ENCODE results near the gene MYO18B.

MYO18B gene

GRCh38 chr22:25997886-25998775, 256.1 kb downstream of the MYO18B start:
- H3K9ac ChIP-seq (ENCODE audit: low read length), result no peak overlapping the region
- H3K27me3 ChIP-seq (ENCODE audit: control insufficient read depth, insufficient read depth, low read length), result no peaks in the 10 kb centered on the region
- no peaks in the 10 kb centered on the region for H3K36me3 ChIP-seq (ENCODE audit: control insufficient read depth, low read depth, low read length)
- no peak overlapping the region for H3K27ac ChIP-seq (ENCODE audit: low read length)
- no peaks in the 10 kb centered on the region for H3K9me3 ChIP-seq (ENCODE audit: control insufficient read depth, low read depth, low read length)
- H3K4me1 ChIP-seq (ENCODE audit: control insufficient read depth, low read depth, low read length), result peaks cover 3% of the 10 kb centered on the region
- no peak overlapping the region for H3K4me3 ChIP-seq (ENCODE audit: low read length)

- Histone ChIP-seq H3K9ac (ENCODE audit: low read length) (no peak overlapping the region), H3K4me3 (ENCODE audit: low read length) (no peak overlapping the region), H3K27ac (ENCODE audit: low read length) (no peak overlapping the region), H3K9me3 (ENCODE audit: control insufficient read depth, low read depth, low read length) (no peaks in the 10 kb centered on the region), H3K36me3 (ENCODE audit: control insufficient read depth, low read depth, low read length) (no peaks in the 10 kb centered on the region), H3K4me1 (ENCODE audit: control insufficient read depth, low read depth, low read length) (no peaks in the 10 kb centered on the region), H3K27me3 (ENCODE audit: control insufficient read depth, insufficient read depth, low read length) (no peaks in the 10 kb centered on the region)
These were observed 260.5 kb downstream of the MYO18B start for GRCh38 chr22:26002456-26002855.

- no peak overlapping the region for H3K9ac ChIP-seq (ENCODE audit: low read length)
- H3K4me3 ChIP-seq (ENCODE audit: low read length), result no peak overlapping the region
- H3K27ac ChIP-seq (ENCODE audit: low read length), result no peak overlapping the region
- H3K4me1 ChIP-seq (ENCODE audit: control insufficient read depth, low read depth, low read length), result no peaks in the 10 kb centered on the region
- no peaks in the 10 kb centered on the region for H3K9me3 ChIP-seq (ENCODE audit: control insufficient read depth, low read depth, low read length)
- no peaks in the 10 kb centered on the region for H3K36me3 ChIP-seq (ENCODE audit: control insufficient read depth, low read depth, low read length)
- H3K27me3 ChIP-seq (ENCODE audit: control insufficient read depth, insufficient read depth, low read length), result no peaks in the 10 kb centered on the region
These were observed 262.5 kb downstream of the MYO18B start for GRCh38 chr22:26004477-26004876.

- Histone ChIP-seq H3K9me3 (ENCODE audit: control insufficient read depth, low read depth, low read length) (no peaks in the 10 kb centered on the region), H3K27me3 (ENCODE audit: control insufficient read depth, insufficient read depth, low read length) (no peaks in the 10 kb centered on the region), H3K27ac (ENCODE audit: low read length) (no peak overlapping the region), H3K36me3 (ENCODE audit: control insufficient read depth, low read depth, low read length) (no peaks in the 10 kb centered on the region), H3K9ac (ENCODE audit: low read length) (no peak overlapping the region), H3K4me3 (ENCODE audit: low read length) (no peak overlapping the region), H3K4me1 (ENCODE audit: control insufficient read depth, low read depth, low read length) (no peaks in the 10 kb centered on the region)
These were observed 266.6 kb downstream of the MYO18B start for GRCh38 chr22:26008587-26008986.

GRCh38 chr22:26016916-26017315, 274.9 kb downstream of the MYO18B start:
- Histone ChIP-seq H3K27me3 (ENCODE audit: control insufficient read depth, insufficient read depth, low read length) (no peaks in the 10 kb centered on the region), H3K36me3 (ENCODE audit: control insufficient read depth, low read depth, low read length) (no peaks in the 10 kb centered on the region), H3K27ac (ENCODE audit: low read length) (no peak overlapping the region)

GRCh38 chr22:26017932-26018331, 275.9 kb downstream of the MYO18B start:
- Histone ChIP-seq H3K27ac (ENCODE audit: low read length) (no peak overlapping the region), H3K9me3 (ENCODE audit: control insufficient read depth, low read depth, low read length) (no peaks in the 10 kb centered on the region), H3K4me1 (ENCODE audit: control insufficient read depth, low read depth, low read length) (peaks cover 4% of the 10 kb centered on the region)

More at GRCh38 chr22:26016916-26017315, 274.9 kb downstream of the MYO18B start:
- Histone ChIP-seq H3K9me3 (ENCODE audit: control insufficient read depth, low read depth, low read length) (no peaks in the 10 kb centered on the region), H3K4me1 (ENCODE audit: control insufficient read depth, low read depth, low read length) (peaks cover 4% of the 10 kb centered on the region), H3K9ac (ENCODE audit: low read length) (no peak overlapping the region), H3K4me3 (ENCODE audit: low read length) (no peak overlapping the region)

GRCh38 chr22:26019596-26019995, 277.6 kb downstream of the MYO18B start:
- peaks cover 4% of the 10 kb centered on the region for H3K4me1 ChIP-seq (ENCODE audit: control insufficient read depth, low read depth, low read length)
- H3K9me3 ChIP-seq (ENCODE audit: control insufficient read depth, low read depth, low read length), result no peaks in the 10 kb centered on the region
- no peak overlapping the region for H3K9ac ChIP-seq (ENCODE audit: low read length)
- no peak overlapping the region for H3K27ac ChIP-seq (ENCODE audit: low read length)
- no peaks in the 10 kb centered on the region for H3K36me3 ChIP-seq (ENCODE audit: control insufficient read depth, low read depth, low read length)
- no peaks in the 10 kb centered on the region for H3K27me3 ChIP-seq (ENCODE audit: control insufficient read depth, insufficient read depth, low read length)
- H3K4me3 ChIP-seq (ENCODE audit: low read length), result no peak overlapping the region

More at GRCh38 chr22:26017932-26018331, 275.9 kb downstream of the MYO18B start:
- no peaks in the 10 kb centered on the region for H3K36me3 ChIP-seq (ENCODE audit: control insufficient read depth, low read depth, low read length)
- no peaks in the 10 kb centered on the region for H3K27me3 ChIP-seq (ENCODE audit: control insufficient read depth, insufficient read depth, low read length)
- H3K4me3 ChIP-seq (ENCODE audit: low read length), result no peak overlapping the region
- H3K9ac ChIP-seq (ENCODE audit: low read length), result no peak overlapping the region

- Histone ChIP-seq H3K27me3 (ENCODE audit: control insufficient read depth, insufficient read depth, low read length) (no peaks in the 10 kb centered on the region), H3K36me3 (ENCODE audit: control insufficient read depth, low read depth, low read length) (no peaks in the 10 kb centered on the region)
These were observed 279.5 kb downstream of the MYO18B start for GRCh38 chr22:26021516-26021915.

GRCh38 chr22:26023104-26023775, 281.3 kb downstream of the MYO18B start:
- H3K9me3 ChIP-seq (ENCODE audit: control insufficient read depth, low read depth, low read length), result no peaks in the 10 kb centered on the region
- H3K9ac ChIP-seq (ENCODE audit: low read length), result no peak overlapping the region
- no peak overlapping the region for H3K4me3 ChIP-seq (ENCODE audit: low read length)
- no peaks in the 10 kb centered on the region for H3K36me3 ChIP-seq (ENCODE audit: control insufficient read depth, low read depth, low read length)
- no peak overlapping the region for H3K27ac ChIP-seq (ENCODE audit: low read length)
- no peaks in the 10 kb centered on the region for H3K27me3 ChIP-seq (ENCODE audit: control insufficient read depth, insufficient read depth, low read length)
- no peaks in the 10 kb centered on the region for H3K4me1 ChIP-seq (ENCODE audit: control insufficient read depth, low read depth, low read length)

More at GRCh38 chr22:26021516-26021915, 279.5 kb downstream of the MYO18B start:
- no peak overlapping the region for H3K27ac ChIP-seq (ENCODE audit: low read length)
- peaks cover 4% of the 10 kb centered on the region for H3K4me1 ChIP-seq (ENCODE audit: control insufficient read depth, low read depth, low read length)
- no peak overlapping the region for H3K4me3 ChIP-seq (ENCODE audit: low read length)
- no peaks in the 10 kb centered on the region for H3K9me3 ChIP-seq (ENCODE audit: control insufficient read depth, low read depth, low read length)
- no peak overlapping the region for H3K9ac ChIP-seq (ENCODE audit: low read length)

- Histone ChIP-seq H3K36me3 (ENCODE audit: control insufficient read depth, low read depth, low read length) (no peaks in the 10 kb centered on the region), H3K9me3 (ENCODE audit: control insufficient read depth, low read depth, low read length) (no peaks in the 10 kb centered on the region), H3K4me1 (ENCODE audit: control insufficient read depth, low read depth, low read length) (no peaks in the 10 kb centered on the region), H3K4me3 (ENCODE audit: low read length) (no peak overlapping the region), H3K27me3 (ENCODE audit: control insufficient read depth, insufficient read depth, low read length) (no peaks in the 10 kb centered on the region), H3K9ac (ENCODE audit: low read length) (no peak overlapping the region), H3K27ac (ENCODE audit: low read length) (no peak overlapping the region)
These were observed 283.6 kb downstream of the MYO18B start for GRCh38 chr22:26025626-26026025.

- H3K36me3 ChIP-seq (ENCODE audit: control insufficient read depth, low read depth, low read length), result no peaks in the 10 kb centered on the region
- H3K9ac ChIP-seq (ENCODE audit: low read length), result no peak overlapping the region
- H3K27ac ChIP-seq (ENCODE audit: low read length), result no peak overlapping the region
- no peaks in the 10 kb centered on the region for H3K27me3 ChIP-seq (ENCODE audit: control insufficient read depth, insufficient read depth, low read length)
- H3K4me1 ChIP-seq (ENCODE audit: control insufficient read depth, low read depth, low read length), result no peaks in the 10 kb centered on the region
- no peak overlapping the region for H3K4me3 ChIP-seq (ENCODE audit: low read length)
- no peaks in the 10 kb centered on the region for H3K9me3 ChIP-seq (ENCODE audit: control insufficient read depth, low read depth, low read length)
These were observed 285.4 kb downstream of the MYO18B start for GRCh38 chr22:26027341-26027740.
